K562 (cell line): ENCODE results near the gene KCTD17. TPM values are rescaled to one million over a fixed set of nuclear protein-coding genes. Genes with fewer than 3 reads are reported as not detected.

Source experiments
- ATF3 ChIP-seq, 2 experiments: fragments of 450-650 bp in 1 of 2; sonication (generic) in 1 of 2; formaldehyde crosslinking in 1 of 2; IDR thresholded peaks in 1 of 2; conservative IDR thresholded peaks in 1 of 2; 2 replicates each; pipeline versions ENCODE4 v1.6.1 to v1.8.1; 2016 to 2023; ENCODE audit warnings: mild to moderate bottlenecking in 2 of 2, moderate library complexity in 2 of 2, inconsistent platforms in 1 of 2, missing genetic modification reagents in 1 of 2
- ATF7 ChIP-seq: fragments of 450-650 bp; IDR thresholded peaks from 2 replicates; pipeline ENCODE4 v1.7.1; 2014; ENCODE audit warnings: mild to moderate bottlenecking, moderate library complexity
- BMI1 ChIP-seq: fragments of 150-350 bp; IDR thresholded peaks from 2 replicates; pipeline ENCODE4 v1.6.1; 2014; ENCODE audit warnings: low read length
- E2F1 ChIP-seq: sonication (generic); formaldehyde crosslinking; IDR thresholded peaks from 2 replicates; pipeline ENCODE4 v1.8.1; 2023; ENCODE audit warnings: mild to moderate bottlenecking, missing genetic modification reagents, moderate library complexity
- HDAC3 ChIP-seq: fragments of 450-650 bp; IDR thresholded peaks from 2 replicates; pipeline ENCODE4 v1.6.1; 2018; ENCODE audit warnings: borderline replicate concordance, mild to moderate bottlenecking, moderate library complexity; ENCODE audit not compliant: partially characterized antibody
- HMGXB4 ChIP-seq: sonication (generic); formaldehyde crosslinking; IDR thresholded peaks from 2 replicates; pipeline ENCODE4 v1.8.1; 2023; ENCODE audit warnings: mild to moderate bottlenecking, missing genetic modification reagents
- JUND ChIP-seq, 2 experiments: IDR thresholded peaks; 2 replicates in 1 of 2; 3 replicates in 1 of 2; pipeline ENCODE4 v1.6.1; 2011; ENCODE audit warnings: borderline replicate concordance in 2 of 2, low read depth in 2 of 2, low read length in 2 of 2, improper control_type of control experiment in 1 of 2, missing biosample characterization in 1 of 2, missing genetic modification characterization in 1 of 2, missing genetic modification reagents in 1 of 2
- MYC ChIP-seq, 2 experiments: fragments of 250-450 bp in 1 of 2; sonication (Bioruptor Pico) in 1 of 2; IDR thresholded peaks; 2 replicates each; pipeline versions ENCODE4 v1.5.1 to v1.6.1; 2012 to 2021; ENCODE audit warnings: low read depth in 2 of 2, borderline replicate concordance in 1 of 2, improper control_type of control experiment in 1 of 2, low read length in 1 of 2, mild to moderate bottlenecking in 1 of 2, moderate library complexity in 1 of 2
- NR2F6 ChIP-seq: fragments of 450-650 bp; formaldehyde crosslinking; IDR thresholded peaks from 2 replicates; pipeline ENCODE4 v1.4.0; 2020; ENCODE audit warnings: mild to moderate bottlenecking
- PURB ChIP-seq: sonication (generic); formaldehyde crosslinking; IDR thresholded peaks from 2 replicates; pipeline ENCODE4 v1.9.0; 2021; ENCODE audit warnings: low read depth, mild to moderate bottlenecking, missing genetic modification reagents
- SAP30 ChIP-seq: fragments of 200-600 bp; sonication (generic); IDR thresholded peaks from 2 replicates; pipeline ENCODE4 v1.6.1; 2012; ENCODE audit warnings: borderline replicate concordance, low read depth, mild to moderate bottlenecking, moderate library complexity, low read length, control low read depth, inconsistent platforms; ENCODE audit not compliant: insufficient read depth, poor library complexity, severe bottlenecking
- SIX5 ChIP-seq, 2 experiments: IDR thresholded peaks; 2 replicates each; pipeline ENCODE4 v1.6.1; 2011; ENCODE audit warnings: low read length in 2 of 2, borderline replicate concordance in 1 of 2, low read depth in 1 of 2, mild to moderate bottlenecking in 1 of 2, moderate library complexity in 1 of 2; ENCODE audit not compliant: insufficient read depth in 1 of 2
- ZBTB1 ChIP-seq: sonication (generic); formaldehyde crosslinking; IDR thresholded peaks from 2 replicates; pipeline ENCODE4 v1.8.1; 2023; ENCODE audit warnings: missing genetic modification reagents, low read depth, mild to moderate bottlenecking, borderline replicate concordance
- ZNF518B ChIP-seq: fragments of 250-450 bp; sonication (Bioruptor Pico); IDR thresholded peaks from 2 replicates; pipeline ENCODE4 v1.5.0; 2021; ENCODE audit warnings: mild to moderate bottlenecking, moderate library complexity
- polyA plus RNA-seq, 8 experiments: library from polyadenylated mRNA; depleted of rRNA in 4 of 8; stranded (reverse) in 5 of 8; unstranded in 3 of 8; fragments of >200 nt; fragmentation: Nextera tagmentation in 2 of 8; fragmentation: Illumina TruSeq in 1 of 8; extraction: Ambion mirVana in 2 of 8; extraction: Trizol in 1 of 8; gene quantifications; 2 replicates each; pipeline versions ENCODE4 v1.2.1 to v1.2.3, GENCODE V29; 2011 to 2014; ENCODE audit warnings: inconsistent platforms in 1 of 8, missing spikeins in 1 of 8
- total RNA-seq, 7 experiments: library from RNA; depleted of rRNA in 6 of 7; stranded (reverse); fragments of >200 nt in 6 of 7; fragmentation: Illumina TruSeq in 2 of 7; extraction: Trizol in 2 of 7; gene quantifications; 2 replicates each; pipeline versions ENCODE4 v1.2.1 to v1.2.3, GENCODE V29; 2011 to 2021; ENCODE audit warnings: low replicate concordance in 1 of 7

KCTD17 gene
- total and polyA plus RNA-seq, 9 of the 15 experiments (the other 6 are each of a cell fraction or from before 2014, with no cell fraction given), result 0.22 to 0.90 (median 0.49) TPM; not detected in 2

- TF ChIP-seq ZNF518B (no peak), SIX5 (IDR thresholded peaks at IDR 0.05; ENCODE audit: borderline replicate concordance in 1 of 2, insufficient read depth in 1 of 2, low read depth in 1 of 2, low read length in 2 of 2) (no peak), MYC (IDR thresholded peaks at IDR 0.05; ENCODE audit: low read depth, low read length) (no peak), MYC (CRISPR knock-in tag; IDR thresholded peaks at IDR 0.05; ENCODE audit: borderline replicate concordance, low read depth) (no peak), BMI1 (no peak), NR2F6 (CRISPR knock-in tag) (no peak), ATF3 (IDR thresholded peaks at IDR 0.05) (peak; percentile 35; the same call in 1 of the 2 replicates), ATF3 (CRISPR knock-in tag; conservative IDR thresholded peaks at IDR 0.05) (no peak), JUND (IDR thresholded peaks at IDR 0.05; ENCODE audit: borderline replicate concordance, low read depth, low read length) (no peak), JUND (tag; IDR thresholded peaks at IDR 0.05; ENCODE audit: borderline replicate concordance, low read depth, low read length) (peak; percentile 17; the same call in 1 of the 3 replicates), PURB (CRISPR knock-in tag) (no peak), ZBTB1 (no peak), HDAC3 (no peak), HMGXB4 (CRISPR knock-in tag) (no peak), E2F1 (CRISPR knock-in tag) (no peak), SAP30 (no peak), ATF7 (peak; percentile 49)
Measured at GRCh38 chr22:37079668-37080171, 28.2 kb downstream of the KCTD17 start (continued).
